Ascending aorta (tissue), 2 donors: ENCODE data around the gene SPANXN2. TPM values are rescaled to one million over a fixed set of nuclear protein-coding genes. Genes with fewer than 3 reads are reported as not detected.

Experiments used
- DNase-seq, 2 donors: peaks; one replicate each; pipeline ENCODE4 v3.0.0-alpha.2; 2019; ENCODE audit warnings: low spot score in 2 of 2
- H3K27ac ChIP-seq, 2 donors: fragments of 200-600 bp; sonication (generic); one replicate each; pipeline ENCODE4 v1.5.1; 2016 to 2017; ENCODE audit warnings: mild to moderate bottlenecking in 1 of 2
- H3K27me3 ChIP-seq: fragments of 200-600 bp; sonication (generic); one replicate; pipeline ENCODE4 v1.5.1; 2017
- H3K36me3 ChIP-seq, 2 donors: fragments of 200-600 bp; sonication (generic); one replicate each; pipeline ENCODE4 v1.5.1; 2016
- H3K4me1 ChIP-seq, 2 donors: fragments of 200-600 bp; sonication (generic); one replicate each; pipeline ENCODE4 v1.5.1; 2016 to 2017; ENCODE audit warnings: mild to moderate bottlenecking in 1 of 2
- H3K4me3 ChIP-seq, 2 donors: fragments of 200-600 bp; sonication (generic); one replicate each; pipeline ENCODE4 v1.5.1; 2016 to 2017; ENCODE audit warnings: mild to moderate bottlenecking in 1 of 2
- H3K9me3 ChIP-seq, 2 donors: fragments of 200-600 bp; sonication (generic); one replicate each; pipeline ENCODE4 v1.5.1; 2016
- intact Hi-C: fragments of 100-400 bp; cut with DNase I; formaldehyde crosslinking; loops from one replicate; pipeline ENCODE4 v1.15.1; 2023
- total RNA-seq: library from RNA; depleted of rRNA; stranded (reverse); fragments of >200 nt; gene quantifications from one replicate; pipeline ENCODE4 v1.1.0, GENCODE V29; 2016
- TF ChIP-seq, protein P1 (sequence below), 3 experiments: fragments of 200-600 bp in 2 of 3; fragments of 450-650 bp in 1 of 3; sonication (generic) in 2 of 3; IDR thresholded peaks; one replicate each; pipeline ENCODE4 v1.5.1; 2016 to 2019; ENCODE audit warnings: antibody characterized with exemption in 3 of 3, mild to moderate bottlenecking in 1 of 3, moderate library complexity in 1 of 3

The SPANXN2 gene
- total RNA-seq, 1 donor from 2014 or later, result not detected

DNA sequence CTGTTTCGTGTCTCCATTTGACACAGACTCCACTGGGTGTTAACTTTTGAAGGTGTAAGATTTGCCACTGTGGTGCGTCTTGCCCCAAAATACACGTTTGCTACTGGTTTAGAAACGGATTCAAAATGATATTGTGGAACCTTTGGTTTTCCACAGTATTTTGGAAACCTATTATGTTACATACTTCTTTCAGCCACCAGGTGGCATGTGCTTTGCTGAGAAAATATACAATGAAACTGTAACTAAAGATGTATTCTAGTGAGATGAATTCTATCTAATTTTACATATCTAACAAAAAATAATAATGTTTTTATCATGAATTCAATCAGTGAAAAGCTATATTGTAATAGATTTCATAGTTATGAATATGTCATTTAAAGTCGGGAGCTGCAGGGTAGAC, 56.2 kb downstream of the SPANXN2 start:
- Histone ChIP-seq H3K36me3 (no peaks in the 10 kb centered on the region), H3K4me3 (no peak overlapping the region), H3K9me3 (no peaks in the 10 kb centered on the region), H3K27me3 (no peaks in the 10 kb centered on the region), H3K27ac (no peak overlapping the region), H3K4me1 (no peaks in the 10 kb centered on the region)
- TF ChIP-seq, protein P1, sequence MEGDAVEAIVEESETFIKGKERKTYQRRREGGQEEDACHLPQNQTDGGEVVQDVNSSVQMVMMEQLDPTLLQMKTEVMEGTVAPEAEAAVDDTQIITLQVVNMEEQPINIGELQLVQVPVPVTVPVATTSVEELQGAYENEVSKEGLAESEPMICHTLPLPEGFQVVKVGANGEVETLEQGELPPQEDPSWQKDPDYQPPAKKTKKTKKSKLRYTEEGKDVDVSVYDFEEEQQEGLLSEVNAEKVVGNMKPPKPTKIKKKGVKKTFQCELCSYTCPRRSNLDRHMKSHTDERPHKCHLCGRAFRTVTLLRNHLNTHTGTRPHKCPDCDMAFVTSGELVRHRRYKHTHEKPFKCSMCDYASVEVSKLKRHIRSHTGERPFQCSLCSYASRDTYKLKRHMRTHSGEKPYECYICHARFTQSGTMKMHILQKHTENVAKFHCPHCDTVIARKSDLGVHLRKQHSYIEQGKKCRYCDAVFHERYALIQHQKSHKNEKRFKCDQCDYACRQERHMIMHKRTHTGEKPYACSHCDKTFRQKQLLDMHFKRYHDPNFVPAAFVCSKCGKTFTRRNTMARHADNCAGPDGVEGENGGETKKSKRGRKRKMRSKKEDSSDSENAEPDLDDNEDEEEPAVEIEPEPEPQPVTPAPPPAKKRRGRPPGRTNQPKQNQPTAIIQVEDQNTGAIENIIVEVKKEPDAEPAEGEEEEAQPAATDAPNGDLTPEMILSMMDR (IDR thresholded peaks at IDR 0.05), result peak in 2 of 3 experiments; percentile 35 to 51
- intact Hi-C loops, result no loop called here
- DNase-seq, result no peak

DNA sequence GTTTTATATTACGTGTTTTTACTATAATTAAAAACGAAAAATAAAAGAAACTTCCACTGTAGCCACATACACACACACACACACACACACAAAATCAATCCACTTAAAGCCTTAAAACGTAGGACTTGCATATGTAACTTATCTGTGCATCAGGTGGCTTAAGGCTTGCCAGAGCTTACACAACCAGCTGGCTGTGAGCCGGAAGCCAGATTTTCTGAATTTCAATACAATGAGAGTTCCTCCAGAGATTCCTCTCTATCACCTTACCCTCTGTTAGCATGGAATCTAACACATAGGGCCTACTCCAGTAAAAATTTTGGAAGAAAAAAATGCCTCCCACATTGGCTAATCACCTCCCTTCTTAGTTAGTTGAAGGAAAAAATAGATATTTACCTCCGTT, 56.8 kb downstream of the SPANXN2 start:
- Histone ChIP-seq H3K27me3 (no peaks in the 10 kb centered on the region), H3K9me3 (no peaks in the 10 kb centered on the region), H3K4me3 (no peak overlapping the region), H3K36me3 (no peaks in the 10 kb centered on the region), H3K4me1 (no peaks in the 10 kb centered on the region), H3K27ac (no peak overlapping the region)
- no peak for DNase-seq
- TF ChIP-seq, protein P1 (IDR thresholded peaks at IDR 0.05), result no peak
- intact Hi-C loops, result no loop called here

Other genes starting within 250 kb of the SPANXN2 start
- not detected for gene SPANXN3, start 203.3 kb downstream of the SPANXN2 start, total RNA-seq
- gene SLITRK4, start 84.7 kb downstream of the SPANXN2 start, total RNA-seq, result 2.6 TPM
- not detected for gene UBE2NL, start 163.3 kb upstream of the SPANXN2 start, total RNA-seq